Uterus (tissue), 2 donors: Measurements from ENCODE around the gene ATP9B.

ENCODE experiments used
- CTCF ChIP-seq, 4 experiments: fragments of 200-600 bp in 2 of 4; fragments of 450-650 bp in 2 of 4; sonication (generic) in 2 of 4; IDR thresholded peaks; one replicate each; pipeline ENCODE4 v1.5.1; 2016 to 2019; ENCODE audit warnings: antibody characterized with exemption in 4 of 4, mild to moderate bottlenecking in 2 of 4, moderate library complexity in 1 of 4
- POLR2A ChIP-seq, 2 donors: fragments of 450-650 bp; IDR thresholded peaks; one replicate each; pipeline ENCODE4 v1.6.1; 2016; ENCODE audit warnings: antibody characterized with exemption in 2 of 2, mild to moderate bottlenecking in 1 of 2, moderate library complexity in 1 of 2

GRCh38 chr18:79077181-79077580 is 8.0 kb downstream of the ATP9B start:
- TF ChIP-seq CTCF (IDR thresholded peaks at IDR 0.05) (no peak), POLR2A (IDR thresholded peaks at IDR 0.05) (no peak)
